ENCODE data around the gene MRPL20. TPM values are rescaled to one million over a fixed set of nuclear protein-coding genes. Genes with fewer than 3 reads are reported as not detected.

The MRPL20 gene
- total and polyA plus RNA-seq, 2 donors from 2014 or later: 103 to 221 TPM

DNA sequence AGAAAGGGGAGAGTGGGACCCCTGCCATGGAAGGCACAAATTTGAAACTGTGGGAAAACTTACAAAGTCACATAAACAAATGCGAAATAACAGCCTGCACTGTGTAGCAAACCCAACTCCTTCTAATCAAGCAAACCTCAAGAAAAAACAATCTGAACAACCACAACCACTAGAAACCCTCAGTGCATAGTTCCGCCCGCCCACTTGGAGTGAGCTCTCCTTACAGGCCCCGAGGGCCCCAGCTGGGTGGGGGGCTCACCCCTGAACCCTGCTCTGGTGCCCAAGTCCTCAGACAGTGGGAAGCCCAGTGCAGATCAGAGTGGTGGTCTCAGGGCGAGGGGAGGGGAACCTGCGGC, 47.8 kb downstream of the MRPL20 start:
- Histone ChIP-seq H3K9me3 (ENCODE audit: control insufficient read depth in 2 of 3, insufficient read depth in 1 of 3, low read length in 3 of 3) (no peaks in the 10 kb centered on the region), H3K36me3 (ENCODE audit: control insufficient read depth in 2 of 3, insufficient read depth in 3 of 3, low read length in 3 of 3) (no peaks in the 10 kb centered on the region), H3K4me3 (ENCODE audit: low read length in 3 of 3) (no peak overlapping the region), H3K27ac (ENCODE audit: low read depth in 2 of 2, low read length in 2 of 2) (peak overlapping the region in 1 of 2 donors; percentile 23), H3K9ac (ENCODE audit: low read length in 3 of 3) (no peak overlapping the region), H3K4me1 (ENCODE audit: control insufficient read depth in 2 of 3, insufficient read depth in 2 of 3, low read depth in 1 of 3, low read length in 3 of 3) (peaks cover 0 to 21% (median 2%) of the 10 kb centered on the region in 3 donors), H3K27me3 (ENCODE audit: control insufficient read depth, insufficient read depth, low read length) (no peaks in the 10 kb centered on the region)
- DNase-seq: peak in 1 of 5 donors; percentile 48
- FAIRE-seq: no peak
- intact Hi-C loops (cut with DNase I): no loop called here
- TF ChIP-seq, protein P1, sequence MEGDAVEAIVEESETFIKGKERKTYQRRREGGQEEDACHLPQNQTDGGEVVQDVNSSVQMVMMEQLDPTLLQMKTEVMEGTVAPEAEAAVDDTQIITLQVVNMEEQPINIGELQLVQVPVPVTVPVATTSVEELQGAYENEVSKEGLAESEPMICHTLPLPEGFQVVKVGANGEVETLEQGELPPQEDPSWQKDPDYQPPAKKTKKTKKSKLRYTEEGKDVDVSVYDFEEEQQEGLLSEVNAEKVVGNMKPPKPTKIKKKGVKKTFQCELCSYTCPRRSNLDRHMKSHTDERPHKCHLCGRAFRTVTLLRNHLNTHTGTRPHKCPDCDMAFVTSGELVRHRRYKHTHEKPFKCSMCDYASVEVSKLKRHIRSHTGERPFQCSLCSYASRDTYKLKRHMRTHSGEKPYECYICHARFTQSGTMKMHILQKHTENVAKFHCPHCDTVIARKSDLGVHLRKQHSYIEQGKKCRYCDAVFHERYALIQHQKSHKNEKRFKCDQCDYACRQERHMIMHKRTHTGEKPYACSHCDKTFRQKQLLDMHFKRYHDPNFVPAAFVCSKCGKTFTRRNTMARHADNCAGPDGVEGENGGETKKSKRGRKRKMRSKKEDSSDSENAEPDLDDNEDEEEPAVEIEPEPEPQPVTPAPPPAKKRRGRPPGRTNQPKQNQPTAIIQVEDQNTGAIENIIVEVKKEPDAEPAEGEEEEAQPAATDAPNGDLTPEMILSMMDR (IDR thresholded peaks at IDR 0.05; ENCODE audit: borderline replicate concordance, extremely low read depth, insufficient read depth): no peak

DNA sequence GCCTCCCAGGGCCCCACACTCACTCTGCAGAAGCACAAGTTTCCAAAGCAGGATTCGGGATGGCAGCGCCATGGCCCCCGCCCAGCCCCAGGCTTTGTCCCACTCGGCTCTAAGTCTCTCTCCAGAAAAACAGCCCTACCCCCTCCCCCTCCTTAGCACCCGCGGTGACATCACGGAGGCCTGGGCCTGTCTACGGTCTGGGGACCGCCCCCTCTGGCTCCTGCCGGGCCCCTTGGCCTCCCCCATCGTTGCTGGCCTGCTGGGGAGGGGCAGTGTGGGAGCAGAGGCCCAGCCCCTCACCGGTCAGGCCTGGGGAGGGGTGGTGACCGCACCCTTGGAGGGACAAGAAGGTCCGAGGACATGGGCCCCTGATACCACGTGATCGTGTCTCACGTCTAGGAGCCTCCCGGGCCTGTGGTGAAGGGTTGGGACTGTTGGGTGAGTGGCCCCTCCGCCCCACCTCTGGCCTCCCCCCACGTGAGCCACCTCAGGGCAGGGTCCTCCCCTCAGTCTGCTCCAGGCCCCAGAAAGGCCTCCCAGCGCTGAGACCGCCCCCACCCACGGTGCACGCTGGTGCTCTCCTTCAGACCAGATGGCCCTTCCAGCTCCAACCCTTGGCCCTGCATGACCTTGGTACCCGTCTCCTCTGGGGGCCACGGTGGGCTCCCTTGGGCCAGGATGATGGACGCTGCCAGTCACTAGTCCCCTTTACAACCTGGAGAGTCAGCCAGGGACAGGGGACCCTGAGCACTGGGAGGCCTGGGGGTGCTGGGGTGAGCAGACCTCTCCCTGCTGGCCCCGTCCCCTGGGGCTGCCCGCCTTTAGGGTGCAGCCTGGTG, 48.4 kb downstream of the MRPL20 start, which contains the start of gene MXRA8:
TSS of gene MXRA8 (minus strand) at position 123 of the 839 bp plus-strand sequence. CDS start at position 72, 51 bp downstream.
- FAIRE-seq (no peak), DNase-seq (peak; percentile 76 to 93 (median 90))
- no peaks in the 10 kb centered on the region for H3K27me3 ChIP-seq (ENCODE audit: control insufficient read depth, insufficient read depth, low read length)
- H3K36me3 ChIP-seq (ENCODE audit: control insufficient read depth in 2 of 3, insufficient read depth in 3 of 3, low read length in 3 of 3): no peaks in the 10 kb centered on the region
- H3K4me3 ChIP-seq (ENCODE audit: low read length in 3 of 3): peak within 1 kb of the TSS in 2 of 3 donors; percentile 55 to 57
- H3K9me3 ChIP-seq (ENCODE audit: control insufficient read depth in 2 of 3, insufficient read depth in 1 of 3, low read length in 3 of 3): no peaks in the 10 kb centered on the region
- H3K4me1 ChIP-seq (ENCODE audit: control insufficient read depth in 2 of 3, insufficient read depth in 2 of 3, low read depth in 1 of 3, low read length in 3 of 3): peaks cover 0 to 21% (median 2%) of the 10 kb centered on the region in 3 donors
- H3K9ac ChIP-seq (ENCODE audit: low read length in 3 of 3): peak within 1 kb of the TSS; percentile 11 to 26 (median 24)
- intact Hi-C loops (cut with DNase I): no loop called here
- TF ChIP-seq, protein P1 (IDR thresholded peaks at IDR 0.05; ENCODE audit: borderline replicate concordance, extremely low read depth, insufficient read depth): no peak
- peak within 1 kb of the TSS; percentile 69 to 83 for H3K27ac ChIP-seq (ENCODE audit: low read depth in 2 of 2, low read length in 2 of 2)

DNA sequence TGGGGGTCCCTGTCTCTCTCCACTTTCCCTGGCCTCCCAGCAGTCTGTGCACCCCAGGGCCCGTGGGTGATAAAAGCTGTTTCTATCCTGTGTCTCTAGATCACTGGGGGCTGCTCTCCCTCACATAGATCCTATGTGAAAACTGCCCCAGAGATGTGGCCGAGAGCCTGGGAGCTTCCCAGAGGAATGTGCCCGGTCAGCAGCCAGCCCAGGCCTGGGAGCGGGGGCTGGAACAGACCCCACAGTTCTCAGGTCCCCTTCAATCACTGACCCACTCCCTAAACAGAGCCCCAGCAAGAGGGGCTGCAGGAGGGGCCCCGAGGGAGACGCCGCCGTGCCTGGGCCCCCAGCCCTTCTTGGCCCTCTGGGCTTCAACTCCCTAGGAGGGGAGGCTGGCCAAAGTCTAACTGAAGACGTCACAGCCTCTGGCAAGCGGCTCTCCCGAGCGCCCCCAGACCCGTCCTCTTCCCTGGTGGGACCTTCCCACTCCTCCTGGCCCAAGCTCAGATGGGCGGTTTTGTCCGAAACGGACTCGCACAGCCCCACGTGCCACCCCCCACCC, 49.1 kb downstream of the MRPL20 start:
- Histone ChIP-seq H3K36me3 (ENCODE audit: control insufficient read depth in 2 of 3, insufficient read depth in 3 of 3, low read length in 3 of 3) (no peaks in the 10 kb centered on the region), H3K27ac (ENCODE audit: low read depth in 2 of 2, low read length in 2 of 2) (peak overlapping the region; percentile 69 to 83), H3K27me3 (ENCODE audit: control insufficient read depth, insufficient read depth, low read length) (no peaks in the 10 kb centered on the region), H3K9me3 (ENCODE audit: control insufficient read depth in 2 of 3, insufficient read depth in 1 of 3, low read length in 3 of 3) (no peaks in the 10 kb centered on the region), H3K4me1 (ENCODE audit: control insufficient read depth in 2 of 3, insufficient read depth in 2 of 3, low read depth in 1 of 3, low read length in 3 of 3) (peaks cover 0 to 21% (median 2%) of the 10 kb centered on the region in 3 donors), H3K9ac (ENCODE audit: low read length in 3 of 3) (peak overlapping the region in 2 of 3 donors; percentile 11 to 26), H3K4me3 (ENCODE audit: low read length in 3 of 3) (peak overlapping the region in 2 of 3 donors; percentile 55 to 57)
- FAIRE-seq (no peak), DNase-seq (peak; percentile 68 to 81 (median 78))
- intact Hi-C loops (cut with DNase I): no loop called here
- TF ChIP-seq, protein P1 (IDR thresholded peaks at IDR 0.05; ENCODE audit: borderline replicate concordance, extremely low read depth, insufficient read depth): no peak

Data from kidney (tissue), 14 donors.